ENCODE measurements around the gene BASP1. TPM values are rescaled to one million over a fixed set of nuclear protein-coding genes. Genes with fewer than 3 reads are reported as not detected.

The BASP1 gene
- total and polyA plus RNA-seq, 10 of the 15 experiments (the other 5 are each of a cell fraction or from before 2014, with no cell fraction given): 27.3 to 190 (median 102) TPM

- no peak overlapping the region for H3K4me3 ChIP-seq
- peaks cover 15% of the 10 kb centered on the region for H3K9me3 ChIP-seq (replicated peaks; ENCODE audit: control insufficient read depth, insufficient read depth, low read length)
- ChIA-PET SMC1A (ENCODE audit: uncharacterized antibody, unreplicated experiment) (interaction anchor here (0.6 to 8.5 kb wide), 12 partner anchors 11 to 59 kb away, joined by 3 to 150 read pairs (median 6); no protein-coding TSS in a partner anchor), POLR2A (interaction anchor here (0.6 to 2.9 kb wide), 15 partner anchors 9 to 61 kb away, joined by 4 to 19 read pairs (median 5); partner anchors contain the start of gene BASP1), CTCF (interaction anchor here (1.0 to 2.1 kb wide), 9 partner anchors 11 to 1048 kb away, joined by 3 to 11 read pairs (median 4); no protein-coding TSS in a partner anchor), RAD21 (ENCODE audit: unreplicated experiment) (interaction anchor here (0.7 to 6.9 kb wide), 14 partner anchors 10 to 91 kb away, joined by 3 to 98 read pairs (median 5); partner anchors contain the start of gene BASP1)
- peaks cover 26% of the 10 kb centered on the region for H3K4me1 ChIP-seq (ENCODE audit: control insufficient read depth, insufficient read depth, low read length)
- peak overlapping the region; percentile 28 for H3K4me2 ChIP-seq (ENCODE audit: control insufficient read depth, insufficient read depth)
- H3K79me2 ChIP-seq (ENCODE audit: control insufficient read depth, insufficient read depth, low read length): peaks cover 18% of the 10 kb centered on the region
- peak; percentile 89 for ATAC-seq
- DNase-seq (ENCODE audit: low read depth, low spot score): peak; percentile 70
- peak overlapping the region; percentile 69 for H3K27ac ChIP-seq (ENCODE audit: control insufficient read depth, insufficient read depth)
- peaks cover 2 to 3% of the 10 kb centered on the region in 2 experiments; a peak in 3 of 4 replicates for H3K36me3 ChIP-seq (ENCODE audit: control insufficient read depth in 2 of 2, insufficient read depth in 2 of 2, low read length in 1 of 2)
- no peak overlapping the region for H3K9ac ChIP-seq (ENCODE audit: control insufficient read depth, insufficient read depth, low read length)
- BruUV-seq (replicated peaks): no TSS peak
- peak; percentile 18 for FAIRE-seq
- H2AFZ ChIP-seq (ENCODE audit: control insufficient read depth, low read depth, low read length): no peak overlapping the region
- in situ Hi-C loops (cut with MboI): no loop called here
- intact Hi-C loops (cut with micrococcal nuclease; ENCODE audit: unreplicated experiment): loop anchor here (1.0 kb wide), 1 partner anchor 32 kb away; no protein-coding TSS in a partner anchor
- no peaks in the 10 kb centered on the region for H3K27me3 ChIP-seq (replicated peaks in 1 of 2; ENCODE audit: control insufficient read depth in 2 of 2, insufficient read depth in 2 of 2, low read length in 1 of 2)
- no peaks in the 10 kb centered on the region; the same call in 1 of the 2 replicates for H4K20me1 ChIP-seq (ENCODE audit: control insufficient read depth, insufficient read depth)
- WGBS (ENCODE audit: insufficient coverage, insufficient replicate concordance, low lambda C conversion rate, missing lambda C conversion rate): 4% methylated on average over 5 of the region's 5 CpGs
- TF ChIP-seq CBX5 (IDR thresholded peaks at IDR 0.05; ENCODE audit: low read depth) (peak; percentile 80), JUND (IDR thresholded peaks at IDR 0.05; ENCODE audit: low read depth, low read length) (no peak), RUNX3 (IDR thresholded peaks at IDR 0.05; ENCODE audit: low read length) (peak; percentile 76), TCF3 (IDR thresholded peaks at IDR 0.05; ENCODE audit: borderline replicate concordance, insufficient read depth, low read depth, low read length) (peak; percentile 63; the same call in 1 of the 2 replicates), EZH2 (IDR thresholded peaks at IDR 0.05; ENCODE audit: borderline replicate concordance, control insufficient read depth, low read depth, low read length) (no peak), BCL3 (IDR thresholded peaks at IDR 0.05; ENCODE audit: borderline replicate concordance, insufficient read depth, low read depth, low read length, poor library complexity, severe bottlenecking) (peak; percentile 77), TARDBP (IDR thresholded peaks at IDR 0.05; ENCODE audit: borderline replicate concordance) (peak; percentile 23; the same call in 1 of the 2 replicates), STAT1 (conservative IDR thresholded peaks at IDR 0.05) (no peak), RELA (IDR thresholded peaks at IDR 0.05; ENCODE audit: borderline replicate concordance, partially characterized antibody) (peak; percentile 99), SMARCA5 (IDR thresholded peaks at IDR 0.05) (no peak), CTCF (IDR thresholded peaks at IDR 0.05 in 2 of 3, conservative IDR thresholded peaks at IDR 0.05 in 1 of 3; ENCODE audit: control insufficient read depth in 2 of 3, extremely low read depth in 1 of 3, insufficient read depth in 1 of 3, low read depth in 3 of 3, low read length in 3 of 3) (peak in 1 of 3 experiments; percentile 20; a peak in 1 of 6 replicates), RCOR1 (conservative IDR thresholded peaks at IDR 0.05; ENCODE audit: low read depth, low read length) (0 out of 2 replicates have a peak, but pooled peaks have one; percentile 20), ZBED1 (IDR thresholded peaks at IDR 0.05; ENCODE audit: borderline replicate concordance) (peak; percentile 73; the same call in 1 of the 2 replicates), POU2F2 (IDR thresholded peaks at IDR 0.05; ENCODE audit: borderline replicate concordance, low read depth, low read length) (peak; percentile 32; the same call in 1 of the 3 replicates), CREB1 (IDR thresholded peaks at IDR 0.05; ENCODE audit: low read depth) (peak; percentile 9; the same call in 1 of the 2 replicates), DPF2 (IDR thresholded peaks at IDR 0.05) (peak; percentile 73; the same call in 1 of the 2 replicates), BHLHE40 (IDR thresholded peaks at IDR 0.05; ENCODE audit: borderline replicate concordance in 1 of 2, low read depth in 2 of 2, low read length in 1 of 2) (peak; percentile 7 to 51; a peak in 1 of 4 replicates), EED (IDR thresholded peaks at IDR 0.05; ENCODE audit: low read depth) (peak; percentile 92), JUNB (IDR thresholded peaks at IDR 0.05) (peak; percentile 93), ZZZ3 (IDR thresholded peaks at IDR 0.05; ENCODE audit: control insufficient read depth, insufficient read length, low read depth) (no peak), RFX5 (IDR thresholded peaks at IDR 0.05; ENCODE audit: low read depth, low read length) (no peak), CREM (IDR thresholded peaks at IDR 0.05; ENCODE audit: low read depth) (peak; percentile 84)
Observed at GRCh38 chr5:17257705-17258273, 40.4 kb downstream of the BASP1 start.
